Stimulated activated CD8-positive, alpha-beta memory T cell treated with anti-CD3 and anti-CD28 coated beads, Interleukin-7, amount 100 ng/mL, for 24 hours (primary cell): Measurements from ENCODE around the gene KLHDC10.
"Not testable (repeated sequence)": the region's sequence is repeated elsewhere in the genome, so short reads cannot be mapped to it uniquely, and the experiment has no call there.

Experiments used
- DNase-seq: peaks from one replicate; pipeline ENCODE4 v3.0.0-alpha.2; 2020; ENCODE audit warnings: low read depth

Gene KLHDC10

GRCh38 chr7:130118801-130119200 is 48.5 kb downstream of the KLHDC10 start:
- DNase-seq = no peak

DNA sequence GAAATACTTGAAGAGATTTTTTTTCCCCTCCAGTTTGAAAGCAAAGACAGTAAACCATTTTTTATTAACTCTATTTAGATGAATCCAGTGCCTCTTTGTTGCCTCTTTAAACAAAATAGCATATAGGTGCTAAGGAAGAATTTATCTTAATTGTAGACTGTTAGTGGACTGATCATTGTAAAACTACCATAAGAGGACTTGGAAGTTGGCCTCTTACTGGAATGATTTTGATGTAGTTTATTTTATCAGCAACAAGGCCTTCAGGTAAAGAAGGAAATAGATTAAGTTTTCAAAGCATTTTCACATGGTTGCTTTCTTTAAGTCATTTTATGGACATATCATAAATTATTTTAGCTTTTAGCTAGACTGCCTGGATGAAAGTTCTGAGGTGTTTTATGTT is 53.2 kb downstream of the KLHDC10 start:
- DNase-seq = no peak

GRCh38 chr7:130124711-130125110 is 54.4 kb downstream of the KLHDC10 start:
- DNase-seq = no peak

- not testable (repeated sequence) for DNase-seq
Measured at GRCh38 chr7:130126840-130127239, 56.5 kb downstream of the KLHDC10 start.

GRCh38 chr7:130127404-130127803 is 57.1 kb downstream of the KLHDC10 start:
- DNase-seq = no peak

DNA sequence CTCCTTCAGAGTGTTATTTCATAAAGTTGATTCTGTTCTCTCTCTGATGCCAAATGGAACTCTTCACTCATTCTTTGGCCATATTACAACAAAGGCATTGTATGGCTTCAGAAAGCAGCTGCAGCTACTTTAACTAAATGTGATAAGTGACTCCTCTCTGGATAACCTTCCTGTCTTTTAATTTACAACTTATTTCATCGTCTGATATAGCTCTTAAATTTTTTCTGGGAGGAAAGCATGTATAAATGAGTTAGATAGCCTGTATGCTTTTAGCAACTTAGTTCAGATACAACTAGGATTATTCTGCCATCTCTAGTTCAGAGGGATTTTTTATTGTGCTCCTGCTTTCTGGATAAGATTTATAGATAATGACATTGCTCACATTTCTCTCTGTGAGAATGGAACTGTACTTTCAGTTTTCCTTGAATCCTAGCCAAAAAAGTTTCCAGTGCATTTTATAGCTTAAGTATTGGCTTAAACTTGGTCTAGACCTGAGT is 57.5 kb downstream of the KLHDC10 start:
- no peak for DNase-seq

- no peak for DNase-seq
Measured at GRCh38 chr7:130129011-130129411, 58.7 kb downstream of the KLHDC10 start.

GRCh38 chr7:130131191-130131834 is 61.0 kb downstream of the KLHDC10 start:
- no peak for DNase-seq

- no peak for DNase-seq
Measured at GRCh38 chr7:130131964-130132875, 61.9 kb downstream of the KLHDC10 start.

DNA sequence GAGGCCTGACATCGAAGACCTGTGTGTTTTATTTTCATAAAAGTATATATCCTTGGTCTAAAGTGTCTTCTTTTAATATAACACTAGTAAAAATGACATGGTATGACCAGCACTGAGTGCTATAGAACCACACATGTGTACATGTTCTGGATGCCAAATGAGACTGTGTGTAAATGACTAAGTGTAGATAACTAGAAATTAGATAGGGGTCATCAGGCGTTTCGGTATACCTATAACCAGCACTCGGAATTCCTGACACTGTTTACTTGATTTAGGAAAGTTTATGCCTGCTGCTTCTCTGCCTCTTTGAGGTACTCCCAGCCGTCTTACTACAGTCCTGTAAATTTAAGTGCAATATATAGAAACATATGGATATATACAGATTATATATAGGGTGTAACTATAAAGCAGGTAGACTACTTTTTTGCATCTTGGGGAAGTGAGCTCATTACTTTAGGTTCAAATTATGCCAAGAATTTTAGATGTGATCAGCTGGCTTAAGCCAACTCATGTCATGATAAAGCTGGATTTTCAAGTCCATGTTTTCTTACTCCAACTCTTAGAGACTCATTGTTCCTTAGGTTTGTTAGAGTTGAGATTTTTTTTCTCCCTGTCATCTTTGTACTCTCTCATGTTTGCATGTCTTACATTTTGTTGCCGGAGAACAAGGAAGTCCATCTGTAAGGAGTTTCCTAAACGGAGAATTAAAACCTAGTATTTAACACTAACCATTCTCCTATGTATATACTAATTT is 62.9 kb downstream of the KLHDC10 start:
- DNase-seq = no peak

GRCh38 chr7:130134106-130134636 is 63.8 kb downstream of the KLHDC10 start:
- no peak for DNase-seq

GRCh38 chr7:130134726-130135125 is 64.4 kb downstream of the KLHDC10 start:
- no peak for DNase-seq

DNA sequence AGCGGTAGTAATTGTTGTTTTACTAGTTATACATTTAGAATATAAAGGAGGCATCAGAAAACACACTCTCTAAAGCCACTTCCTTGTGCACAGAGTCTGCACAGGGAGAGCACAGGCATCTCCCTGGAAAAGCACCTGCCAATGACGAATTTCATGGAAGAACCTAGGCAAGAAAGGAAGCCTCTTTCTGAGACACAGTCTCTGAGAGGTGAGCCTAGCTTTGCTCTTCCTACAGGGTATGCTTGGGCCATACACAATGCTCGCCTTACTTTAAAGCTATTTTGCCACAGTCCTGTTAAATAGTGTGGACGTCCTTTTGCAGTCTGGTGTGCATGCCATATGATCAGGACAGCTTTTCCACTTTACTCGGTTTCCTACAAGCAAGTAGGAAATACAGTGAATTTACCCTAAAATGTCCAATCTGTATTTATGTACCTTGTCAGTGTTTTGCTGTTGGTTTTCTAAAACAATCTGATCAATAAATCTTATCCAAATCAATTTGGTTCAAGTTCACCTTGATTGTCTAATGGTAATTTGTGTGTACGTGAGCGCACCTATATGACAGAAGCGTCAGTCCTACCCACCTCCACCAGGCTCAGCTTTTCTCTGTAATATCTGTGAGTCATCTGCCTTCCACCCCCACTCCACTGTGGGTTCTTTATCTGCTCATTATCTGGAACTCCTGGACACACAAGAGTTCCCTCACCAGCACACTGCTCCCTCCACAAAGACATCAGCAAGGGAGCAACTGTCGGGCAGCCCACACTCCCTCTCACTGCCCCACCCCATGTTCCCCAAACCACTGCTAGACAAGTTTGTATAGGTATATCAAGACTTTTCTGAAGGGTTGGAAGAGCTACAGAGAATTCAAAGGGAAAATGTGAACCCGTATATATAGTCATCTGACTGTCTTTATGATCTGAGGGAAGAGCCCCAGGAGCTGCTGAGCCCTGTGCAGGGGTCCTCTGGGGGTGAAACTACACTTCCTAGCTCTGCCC is 65.2 kb downstream of the KLHDC10 start:
- DNase-seq = no peak

DNA sequence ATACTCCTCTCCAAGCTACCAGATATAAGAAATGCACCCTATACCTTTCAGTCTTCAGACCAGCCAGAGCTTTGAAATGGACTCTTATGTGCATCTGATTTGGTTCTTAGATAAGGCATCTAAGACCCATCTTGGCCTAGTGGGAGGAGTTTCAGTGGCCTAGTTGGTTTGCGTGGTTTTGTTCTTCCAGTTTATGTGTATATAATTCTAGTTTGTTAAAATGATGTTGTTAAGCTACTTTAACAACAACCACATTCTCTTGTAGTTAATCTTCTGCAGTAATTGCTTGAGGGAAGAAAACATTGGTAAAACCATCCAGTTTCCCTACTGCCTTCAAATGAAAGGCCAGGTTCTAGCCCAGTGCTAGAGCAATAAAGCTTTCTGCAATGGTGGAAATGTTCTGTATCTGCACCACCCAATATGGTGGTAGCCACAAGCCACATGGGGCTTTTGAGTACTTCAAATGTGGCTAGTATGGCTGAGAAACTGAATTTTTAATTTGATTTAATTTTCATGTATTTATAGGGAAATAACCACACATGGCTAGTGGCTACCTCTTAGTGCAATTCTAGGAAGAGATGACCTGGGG is 66.3 kb downstream of the KLHDC10 start:
- DNase-seq = no peak

GRCh38 chr7:130137207-130137606 is 66.9 kb downstream of the KLHDC10 start:
- DNase-seq = no peak

GRCh38 chr7:130139193-130139960 is 69.0 kb downstream of the KLHDC10 start:
- DNase-seq = no peak

- DNase-seq = no peak
Measured at GRCh38 chr7:130140551-130141160, 70.3 kb downstream of the KLHDC10 start.

GRCh38 chr7:130141161-130141883 is 71.0 kb downstream of the KLHDC10 start:
- no peak for DNase-seq
